Measurements from ENCODE around the gene GFOD2.

The GFOD2 gene

DNA sequence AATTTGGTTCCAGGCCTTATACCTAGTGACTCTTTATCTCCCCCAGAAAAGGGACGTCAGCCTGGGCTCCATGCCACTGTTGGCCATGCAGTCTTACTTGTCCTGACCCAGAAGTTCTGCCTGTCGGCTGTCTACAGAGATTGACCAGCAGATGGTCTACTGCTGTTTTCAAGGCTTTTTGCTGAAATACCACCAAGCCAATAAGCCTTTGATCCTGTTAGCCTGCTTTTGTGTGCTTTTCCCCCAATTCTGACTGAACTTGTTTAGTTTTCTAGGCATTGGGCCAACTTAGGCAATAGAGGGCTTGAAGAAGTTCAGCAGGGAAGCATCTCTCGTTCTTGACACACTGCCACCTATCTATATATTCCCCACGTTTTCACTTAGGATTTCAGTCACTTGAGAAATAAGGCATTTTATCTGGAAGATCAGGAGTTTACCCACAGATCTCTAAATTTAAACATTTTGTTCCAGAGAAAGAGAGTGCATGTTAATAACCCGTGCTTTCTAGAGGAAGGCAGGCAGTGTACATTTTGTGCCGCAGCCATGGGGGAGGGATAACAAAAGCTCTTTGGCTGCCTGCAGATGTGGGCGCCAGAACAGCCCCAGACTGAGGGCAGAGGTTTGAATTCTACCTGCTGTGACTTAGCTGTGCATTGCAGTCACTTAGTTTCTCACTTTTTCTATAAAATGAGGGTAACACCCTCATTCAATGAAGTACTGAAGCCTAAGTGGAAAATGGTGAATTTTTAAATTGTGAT, 86.5 kb downstream of the GFOD2 start:
- Histone ChIP-seq H3K36me3 (ENCODE audit: control insufficient read depth, insufficient read depth, low read length) (peaks cover 14% of the 10 kb centered on the region), H3K27me3 (replicated peaks; ENCODE audit: control insufficient read depth, insufficient read depth, low read length) (no peaks in the 10 kb centered on the region), H3K4me3 (replicated peaks; ENCODE audit: low read depth, low read length) (no peak overlapping the region)
- TF ChIP-seq, protein P1, sequence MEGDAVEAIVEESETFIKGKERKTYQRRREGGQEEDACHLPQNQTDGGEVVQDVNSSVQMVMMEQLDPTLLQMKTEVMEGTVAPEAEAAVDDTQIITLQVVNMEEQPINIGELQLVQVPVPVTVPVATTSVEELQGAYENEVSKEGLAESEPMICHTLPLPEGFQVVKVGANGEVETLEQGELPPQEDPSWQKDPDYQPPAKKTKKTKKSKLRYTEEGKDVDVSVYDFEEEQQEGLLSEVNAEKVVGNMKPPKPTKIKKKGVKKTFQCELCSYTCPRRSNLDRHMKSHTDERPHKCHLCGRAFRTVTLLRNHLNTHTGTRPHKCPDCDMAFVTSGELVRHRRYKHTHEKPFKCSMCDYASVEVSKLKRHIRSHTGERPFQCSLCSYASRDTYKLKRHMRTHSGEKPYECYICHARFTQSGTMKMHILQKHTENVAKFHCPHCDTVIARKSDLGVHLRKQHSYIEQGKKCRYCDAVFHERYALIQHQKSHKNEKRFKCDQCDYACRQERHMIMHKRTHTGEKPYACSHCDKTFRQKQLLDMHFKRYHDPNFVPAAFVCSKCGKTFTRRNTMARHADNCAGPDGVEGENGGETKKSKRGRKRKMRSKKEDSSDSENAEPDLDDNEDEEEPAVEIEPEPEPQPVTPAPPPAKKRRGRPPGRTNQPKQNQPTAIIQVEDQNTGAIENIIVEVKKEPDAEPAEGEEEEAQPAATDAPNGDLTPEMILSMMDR (IDR thresholded peaks at IDR 0.05; ENCODE audit: insufficient read depth, low read length, poor library complexity, severe bottlenecking), result no peak
- no peak for DNase-seq (ENCODE audit: extremely low read depth, insufficient read length)

DNA sequence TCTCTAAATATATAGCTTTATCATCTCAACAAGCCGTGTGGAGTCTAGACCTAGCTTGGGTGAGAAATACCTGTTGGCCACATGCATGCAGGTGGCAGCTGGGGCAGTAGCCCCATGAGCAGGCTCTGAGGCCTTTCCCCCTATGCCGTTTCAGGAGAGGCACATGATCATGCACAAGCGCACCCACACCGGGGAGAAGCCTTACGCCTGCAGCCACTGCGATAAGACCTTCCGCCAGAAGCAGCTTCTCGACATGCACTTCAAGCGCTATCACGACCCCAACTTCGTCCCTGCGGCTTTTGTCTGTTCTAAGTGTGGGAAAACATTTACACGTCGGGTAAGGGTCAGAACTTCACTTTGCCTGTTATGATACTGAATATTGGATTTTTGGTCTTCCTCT, 90.9 kb downstream of the GFOD2 start:
- TF ChIP-seq, protein P1 (IDR thresholded peaks at IDR 0.05; ENCODE audit: insufficient read depth, low read length, poor library complexity, severe bottlenecking), result no peak
- DNase-seq (ENCODE audit: extremely low read depth, insufficient read length), result no peak
- Histone ChIP-seq H3K36me3 (ENCODE audit: control insufficient read depth, insufficient read depth, low read length) (peaks cover 19% of the 10 kb centered on the region), H3K27me3 (replicated peaks; ENCODE audit: control insufficient read depth, insufficient read depth, low read length) (no peaks in the 10 kb centered on the region), H3K4me3 (replicated peaks; ENCODE audit: low read depth, low read length) (no peak overlapping the region)

Data from GM06990 (cell line).